Measurements from ENCODE around the gene CDKAL1.

GRCh38 chr6:20698675-20699074, 164.4 kb downstream of the CDKAL1 start:
- TF ChIP-seq, protein P1, sequence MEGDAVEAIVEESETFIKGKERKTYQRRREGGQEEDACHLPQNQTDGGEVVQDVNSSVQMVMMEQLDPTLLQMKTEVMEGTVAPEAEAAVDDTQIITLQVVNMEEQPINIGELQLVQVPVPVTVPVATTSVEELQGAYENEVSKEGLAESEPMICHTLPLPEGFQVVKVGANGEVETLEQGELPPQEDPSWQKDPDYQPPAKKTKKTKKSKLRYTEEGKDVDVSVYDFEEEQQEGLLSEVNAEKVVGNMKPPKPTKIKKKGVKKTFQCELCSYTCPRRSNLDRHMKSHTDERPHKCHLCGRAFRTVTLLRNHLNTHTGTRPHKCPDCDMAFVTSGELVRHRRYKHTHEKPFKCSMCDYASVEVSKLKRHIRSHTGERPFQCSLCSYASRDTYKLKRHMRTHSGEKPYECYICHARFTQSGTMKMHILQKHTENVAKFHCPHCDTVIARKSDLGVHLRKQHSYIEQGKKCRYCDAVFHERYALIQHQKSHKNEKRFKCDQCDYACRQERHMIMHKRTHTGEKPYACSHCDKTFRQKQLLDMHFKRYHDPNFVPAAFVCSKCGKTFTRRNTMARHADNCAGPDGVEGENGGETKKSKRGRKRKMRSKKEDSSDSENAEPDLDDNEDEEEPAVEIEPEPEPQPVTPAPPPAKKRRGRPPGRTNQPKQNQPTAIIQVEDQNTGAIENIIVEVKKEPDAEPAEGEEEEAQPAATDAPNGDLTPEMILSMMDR (IDR thresholded peaks at IDR 0.05; ENCODE audit: poor library complexity): no peak
- no peak for TF ChIP-seq EZH2 (IDR thresholded peaks at IDR 0.05; ENCODE audit: borderline replicate concordance)

Measured in hepatocyte (in vitro differentiated cells).